HS-5 (cell line): Measurements from ENCODE around the gene DYSF.

Source experiments
- DNase-seq: peaks from one replicate; pipeline ENCODE4 v3.0.0-alpha.2; 2012; ENCODE audit warnings: low read depth

DYSF gene

GRCh38 chr2:71614976-71615766, 161.8 kb downstream of the DYSF start:
- DNase-seq: no peak

GRCh38 chr2:71615767-71616730, 162.7 kb downstream of the DYSF start:
- no peak for DNase-seq

GRCh38 chr2:71617266-71617665, 163.9 kb downstream of the DYSF start:
- DNase-seq: no peak

- DNase-seq: no peak
These were observed 165.2 kb downstream of the DYSF start for GRCh38 chr2:71618327-71619113.

- DNase-seq: no peak
These were observed 165.9 kb downstream of the DYSF start for GRCh38 chr2:71619230-71619741.

GRCh38 chr2:71620116-71620515, 166.8 kb downstream of the DYSF start:
- DNase-seq: no peak

- DNase-seq: no peak
These were observed 167.5 kb downstream of the DYSF start for GRCh38 chr2:71620851-71621251.

GRCh38 chr2:71629273-71629672, 175.9 kb downstream of the DYSF start:
- DNase-seq: no peak

GRCh38 chr2:71629771-71630453, 176.6 kb downstream of the DYSF start:
- no peak for DNase-seq

GRCh38 chr2:71630454-71631328, 177.3 kb downstream of the DYSF start:
- no peak for DNase-seq

GRCh38 chr2:71631411-71631931, 178.1 kb downstream of the DYSF start:
- no peak for DNase-seq

- DNase-seq: no peak
These were observed 179.7 kb downstream of the DYSF start for GRCh38 chr2:71633086-71633485.

GRCh38 chr2:71634567-71634966, 181.2 kb downstream of the DYSF start:
- no peak for DNase-seq

- no peak for DNase-seq
These were observed 182.4 kb downstream of the DYSF start for GRCh38 chr2:71635798-71636197.

- no peak for DNase-seq
These were observed 183.8 kb downstream of the DYSF start for GRCh38 chr2:71637168-71637567.

GRCh38 chr2:71637736-71638135, 184.4 kb downstream of the DYSF start:
- DNase-seq: no peak

- DNase-seq: no peak
These were observed 186.4 kb downstream of the DYSF start for GRCh38 chr2:71639735-71640134.

- no peak for DNase-seq
These were observed 187.1 kb downstream of the DYSF start for GRCh38 chr2:71640489-71640888.

- no peak for DNase-seq
These were observed 190.5 kb downstream of the DYSF start for GRCh38 chr2:71643674-71644357.

- DNase-seq: peak; percentile 28
These were observed 192.7 kb downstream of the DYSF start for GRCh38 chr2:71646028-71646427.
